Stimulated activated CD4-positive, alpha-beta T cell treated with anti-CD3 and anti-CD28 coated beads, Interleukin-15, amount 100 ng/mL, for 24 hours (primary cell): ENCODE measurements around the gene GRIN3B.

ENCODE experiments used
- DNase-seq: peaks from one replicate; pipeline ENCODE4 v3.0.0-alpha.2; 2020

The GRIN3B gene

DNA sequence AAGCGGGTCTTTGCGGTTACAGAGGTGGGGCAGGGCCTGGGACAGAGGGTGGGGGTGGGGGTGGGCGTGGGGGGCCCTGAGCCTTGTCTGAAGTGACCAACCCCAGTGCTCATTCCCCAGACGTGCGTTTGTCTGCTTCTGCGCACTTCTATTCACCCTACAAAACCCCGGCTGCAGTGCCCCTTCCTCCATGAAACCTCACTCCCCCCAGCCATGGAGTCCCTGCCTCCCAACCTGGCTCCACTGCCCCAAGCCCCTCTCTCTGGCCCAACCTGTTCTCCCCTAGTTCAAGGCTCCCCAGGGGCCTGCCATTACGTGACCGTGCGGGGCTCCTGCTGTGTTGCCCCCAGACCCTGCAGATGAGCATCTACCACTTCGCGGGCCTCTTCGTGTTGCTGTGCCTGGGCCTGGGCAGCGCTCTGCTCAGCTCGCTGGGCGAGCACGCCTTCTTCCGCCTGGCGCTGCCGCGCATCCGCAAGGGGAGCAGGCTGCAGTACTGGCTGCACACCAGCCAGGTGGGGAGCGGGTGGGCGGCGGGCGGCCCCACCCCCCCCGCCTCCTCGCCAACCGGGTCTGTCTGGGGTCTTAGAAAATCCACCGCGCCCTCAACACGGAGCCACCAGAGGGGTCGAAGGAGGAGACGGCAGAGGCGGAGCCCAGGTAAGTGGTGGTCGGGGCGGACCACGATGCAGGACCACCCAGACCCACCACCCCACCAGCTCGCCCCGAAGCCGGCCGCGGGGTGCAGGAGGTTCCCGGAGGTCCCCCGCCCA, 8.2 kb downstream of the GRIN3B start:
- DNase-seq, result no peak

DNA sequence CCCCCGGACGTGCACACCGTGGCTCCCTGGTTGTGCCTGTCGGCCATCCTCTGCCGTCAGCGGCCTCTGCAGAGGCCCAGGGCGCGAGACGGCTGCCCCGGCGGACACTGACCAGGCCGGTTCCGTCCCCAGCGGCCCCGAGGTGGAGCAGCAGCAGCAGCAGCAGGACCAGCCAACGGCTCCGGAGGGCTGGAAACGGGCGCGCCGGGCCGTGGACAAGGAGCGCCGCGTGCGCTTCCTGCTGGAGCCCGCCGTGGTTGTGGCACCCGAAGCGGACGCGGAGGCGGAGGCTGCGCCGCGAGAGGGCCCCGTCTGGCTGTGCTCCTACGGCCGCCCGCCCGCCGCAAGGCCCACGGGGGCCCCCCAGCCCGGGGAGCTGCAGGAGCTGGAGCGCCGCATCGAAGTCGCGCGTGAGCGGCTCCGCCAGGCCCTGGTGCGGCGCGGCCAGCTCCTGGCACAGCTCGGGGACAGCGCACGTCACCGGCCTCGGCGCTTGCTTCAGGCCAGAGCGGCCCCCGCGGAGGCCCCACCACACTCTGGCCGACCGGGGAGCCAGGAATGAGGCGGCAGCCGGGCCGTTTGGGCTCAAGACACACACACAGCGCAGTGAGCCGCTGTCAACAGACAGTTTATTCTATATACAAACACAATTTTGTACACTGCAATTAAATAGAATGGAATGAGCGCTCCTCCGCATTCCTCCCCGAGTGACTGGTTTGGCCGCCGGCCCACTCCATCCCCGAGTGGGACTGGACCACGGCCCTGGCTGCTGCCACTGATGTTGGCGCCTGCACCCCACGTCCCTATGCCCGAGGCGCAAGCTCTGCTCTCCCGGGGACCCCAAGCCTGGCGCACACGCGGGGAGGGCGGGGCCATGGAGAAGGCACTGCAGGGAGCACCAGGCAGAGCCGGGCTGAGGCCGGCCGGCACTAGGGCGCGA, 9.1 kb downstream of the GRIN3B start:
- DNase-seq, result no peak

DNA sequence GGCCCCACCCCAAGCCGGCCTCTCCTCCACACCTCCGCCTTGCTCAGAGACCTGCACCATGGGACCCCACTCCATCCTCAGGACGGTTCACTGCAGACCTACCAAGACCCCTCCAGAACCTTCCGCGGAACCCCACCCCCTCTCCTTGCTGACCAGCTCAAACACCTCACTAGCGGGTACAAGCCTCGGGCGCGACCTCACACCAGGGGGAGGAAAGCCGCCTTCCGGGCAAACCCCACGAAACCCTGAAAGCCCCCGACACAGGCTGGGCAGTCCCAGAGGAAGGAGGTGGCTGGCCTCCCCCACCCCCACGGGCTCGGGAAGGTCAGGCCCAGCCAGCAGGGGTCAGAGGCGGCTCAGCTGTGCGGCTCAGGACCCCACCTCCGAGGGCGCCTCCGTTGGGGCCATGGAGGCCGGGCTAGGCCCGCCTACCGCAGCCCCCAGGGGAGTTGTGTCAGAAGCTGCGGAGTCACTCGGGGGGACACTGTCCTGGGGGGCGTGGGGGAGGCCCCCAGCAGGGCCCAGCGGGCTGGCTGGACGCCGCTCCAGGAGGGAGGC, 9.8 kb downstream of the GRIN3B start:
- no peak for DNase-seq

DNA sequence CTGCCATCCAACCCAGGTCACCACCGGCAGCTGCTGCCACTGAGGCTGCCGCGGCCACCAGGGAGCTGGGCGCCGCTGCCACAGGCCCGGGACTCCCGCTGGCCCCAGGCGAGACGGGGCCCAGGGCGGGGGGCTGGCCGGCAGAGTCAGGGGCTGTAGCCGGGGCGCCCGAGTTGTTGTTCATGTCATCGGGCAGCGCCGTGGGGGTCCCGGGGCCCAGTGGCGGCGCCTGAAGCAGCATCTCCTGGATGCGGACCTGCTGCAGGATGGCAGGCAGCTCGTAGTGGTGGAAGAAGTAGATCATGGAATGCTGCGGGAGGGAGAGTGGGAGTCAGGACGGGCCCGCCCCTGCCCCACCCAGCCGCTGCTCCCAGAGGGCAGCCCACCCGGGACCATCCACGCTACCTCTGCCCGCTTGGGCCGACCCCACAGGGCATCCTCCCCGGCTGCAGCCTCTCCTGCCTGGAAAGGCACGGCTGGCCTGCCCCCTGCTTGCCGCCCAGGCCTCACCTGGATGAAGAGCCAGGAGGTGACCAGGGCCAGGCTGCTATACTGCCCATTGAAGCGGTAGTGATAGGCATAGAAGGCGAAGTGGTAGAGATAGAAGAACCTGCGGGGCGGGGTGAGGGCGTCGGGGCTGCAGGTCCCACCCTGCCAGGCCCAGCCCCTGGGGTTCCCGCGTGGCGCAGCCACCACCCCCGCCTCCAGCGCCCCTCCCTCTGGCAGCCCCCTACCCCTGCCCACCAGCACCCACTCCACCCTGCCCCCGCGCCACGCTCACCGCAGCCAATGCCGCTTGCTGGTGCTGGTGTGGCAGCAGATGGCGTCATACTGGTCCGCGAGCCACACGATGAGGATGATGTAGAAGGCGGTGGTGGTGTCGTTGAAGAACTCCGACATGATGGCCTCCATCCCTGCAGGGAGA, 10.6 kb downstream of the GRIN3B start:
- no peak for DNase-seq

DNA sequence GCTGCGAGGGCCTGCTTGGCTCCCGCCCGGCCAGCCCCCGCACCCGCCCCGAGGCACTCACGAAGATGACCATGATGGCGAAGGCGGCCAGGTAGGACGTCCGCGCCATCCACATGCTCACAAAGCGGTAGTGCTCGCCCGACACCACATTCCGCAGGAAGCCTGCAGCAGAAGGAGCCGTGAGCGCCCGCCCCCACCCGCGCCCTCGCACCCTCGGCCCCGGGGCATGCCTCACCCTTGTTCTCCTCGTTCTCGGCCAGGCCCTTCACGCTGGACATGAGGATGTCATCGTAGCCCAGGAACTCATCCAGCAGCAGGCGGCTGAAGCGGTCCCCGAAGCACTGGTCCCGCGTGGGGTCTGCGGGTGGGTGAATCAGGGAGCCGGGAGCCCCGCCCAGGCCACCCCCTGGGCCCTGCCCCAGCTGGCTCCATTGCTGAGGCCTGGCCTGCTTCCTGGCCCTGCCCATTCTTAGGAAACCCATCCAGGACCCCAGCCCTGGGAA, 11.7 kb downstream of the GRIN3B start:
- DNase-seq, result no peak

DNA sequence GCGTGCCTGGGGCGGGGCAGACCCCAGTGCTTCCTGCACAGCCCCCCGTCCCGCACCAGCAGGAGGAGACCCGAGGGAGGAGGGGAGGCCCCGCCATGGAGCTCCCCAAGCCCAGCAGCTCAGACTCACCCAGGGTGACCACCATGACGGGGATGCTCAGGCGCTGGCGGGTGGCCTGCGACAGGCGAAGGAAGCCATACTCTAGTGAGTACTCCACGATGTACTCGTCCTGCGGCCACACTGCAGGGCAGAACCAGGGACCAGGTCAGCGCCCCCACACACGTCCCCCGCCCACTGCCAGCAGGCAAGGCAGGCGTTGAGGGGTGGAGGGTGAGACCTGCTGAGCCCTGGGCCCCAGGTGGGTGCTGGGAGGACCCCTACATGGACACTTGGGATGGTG, 12.1 kb downstream of the GRIN3B start:
- DNase-seq, result no peak

DNA sequence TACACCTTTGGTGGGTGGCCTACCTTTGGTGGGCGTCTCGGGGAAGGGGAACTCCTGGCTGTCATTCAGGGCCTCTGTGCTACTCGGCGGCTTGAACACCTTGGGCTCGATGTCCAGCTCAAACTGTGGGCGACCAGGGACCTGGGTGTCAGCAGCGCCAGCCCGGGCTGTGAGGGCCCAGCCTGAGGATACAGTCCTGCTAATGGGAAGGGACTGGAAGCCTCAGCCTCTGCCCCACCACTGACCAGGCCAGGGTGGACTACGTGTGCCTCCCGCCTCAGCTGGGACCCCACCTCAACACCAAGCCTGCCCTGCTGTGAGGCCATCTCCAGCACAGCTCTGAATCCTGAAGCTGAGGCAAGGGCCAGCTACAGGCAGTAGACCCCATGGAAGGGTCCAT, 13.0 kb downstream of the GRIN3B start:
- no peak for DNase-seq

DNA sequence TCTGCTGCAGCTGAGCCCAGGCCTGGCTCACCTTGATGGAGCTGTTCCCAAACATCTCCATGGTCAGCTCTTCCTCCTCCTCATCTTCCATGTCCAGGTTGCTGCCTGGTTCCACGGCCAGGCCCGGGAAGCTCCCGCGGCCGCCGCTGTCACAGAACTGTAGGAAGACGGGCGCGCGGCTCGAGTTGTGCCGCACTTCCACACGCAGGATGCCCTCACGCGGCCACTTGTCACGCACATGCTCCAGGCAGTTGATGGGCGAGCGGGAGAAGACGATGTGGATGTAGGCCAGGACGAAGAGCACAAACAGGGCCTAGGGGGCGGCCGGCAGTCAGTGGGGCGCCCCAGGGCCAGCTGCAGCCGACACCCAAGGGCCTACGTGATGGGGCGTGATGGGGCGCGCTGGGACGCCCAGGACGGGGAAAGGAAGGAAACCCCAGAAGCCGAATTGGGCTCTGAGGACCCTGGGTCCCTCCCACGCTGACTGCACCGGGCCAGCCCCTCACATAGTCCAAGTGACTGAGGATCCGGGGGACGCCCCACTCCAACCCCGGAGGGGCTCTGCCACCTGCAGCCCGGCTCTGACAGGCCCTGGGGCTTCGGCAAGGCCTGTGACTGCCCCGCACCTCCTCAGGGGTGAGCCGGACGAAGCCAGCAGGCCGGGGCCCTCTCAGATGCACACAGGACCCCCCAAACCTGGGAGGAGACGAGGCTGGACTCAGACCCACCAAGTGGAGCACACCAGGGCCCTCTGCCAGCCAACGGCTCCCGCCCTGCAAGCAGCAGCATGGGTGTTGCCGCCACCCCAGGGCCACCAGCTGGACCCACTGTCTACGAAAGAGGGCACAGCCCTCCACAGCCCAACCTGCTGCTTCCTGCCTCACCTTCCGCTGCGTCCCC, 14.2 kb downstream of the GRIN3B start:
- DNase-seq, result no peak

DNA sequence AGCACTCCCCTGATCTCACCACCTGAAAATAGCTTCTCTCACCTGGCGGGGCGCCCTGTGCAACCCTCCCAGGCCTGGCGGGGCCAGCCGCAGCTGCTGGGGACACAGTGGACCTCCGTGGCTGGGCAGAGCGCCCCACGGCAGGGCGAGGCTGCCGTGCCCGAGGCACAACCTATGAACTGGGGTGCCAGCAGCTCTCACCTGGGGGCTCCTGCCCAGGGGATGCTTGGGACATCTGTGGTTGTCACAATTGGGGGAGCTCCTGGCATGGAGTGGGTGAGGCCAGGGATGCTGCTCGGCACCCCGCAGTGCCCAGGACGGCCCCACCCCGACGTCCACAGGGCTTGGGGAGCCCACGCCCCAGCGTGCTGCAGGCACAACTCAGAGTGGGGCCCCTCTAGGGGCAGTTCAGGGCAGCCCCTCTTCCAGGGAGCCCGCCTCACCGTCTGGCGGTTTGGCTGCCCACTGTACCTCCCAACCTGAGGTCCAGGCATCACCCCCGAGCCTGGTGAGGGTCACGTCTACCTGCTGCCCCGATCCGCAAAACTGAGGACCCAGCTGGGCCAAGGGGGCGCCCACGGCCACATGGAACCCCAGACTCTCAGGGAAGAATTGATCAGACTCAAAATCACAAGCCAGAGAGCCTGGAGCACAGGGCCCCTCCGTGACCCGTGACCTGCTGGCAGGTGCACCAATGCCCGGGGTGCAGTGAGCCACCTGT, 15.0 kb downstream of the GRIN3B start:
- DNase-seq, result no peak

DNA sequence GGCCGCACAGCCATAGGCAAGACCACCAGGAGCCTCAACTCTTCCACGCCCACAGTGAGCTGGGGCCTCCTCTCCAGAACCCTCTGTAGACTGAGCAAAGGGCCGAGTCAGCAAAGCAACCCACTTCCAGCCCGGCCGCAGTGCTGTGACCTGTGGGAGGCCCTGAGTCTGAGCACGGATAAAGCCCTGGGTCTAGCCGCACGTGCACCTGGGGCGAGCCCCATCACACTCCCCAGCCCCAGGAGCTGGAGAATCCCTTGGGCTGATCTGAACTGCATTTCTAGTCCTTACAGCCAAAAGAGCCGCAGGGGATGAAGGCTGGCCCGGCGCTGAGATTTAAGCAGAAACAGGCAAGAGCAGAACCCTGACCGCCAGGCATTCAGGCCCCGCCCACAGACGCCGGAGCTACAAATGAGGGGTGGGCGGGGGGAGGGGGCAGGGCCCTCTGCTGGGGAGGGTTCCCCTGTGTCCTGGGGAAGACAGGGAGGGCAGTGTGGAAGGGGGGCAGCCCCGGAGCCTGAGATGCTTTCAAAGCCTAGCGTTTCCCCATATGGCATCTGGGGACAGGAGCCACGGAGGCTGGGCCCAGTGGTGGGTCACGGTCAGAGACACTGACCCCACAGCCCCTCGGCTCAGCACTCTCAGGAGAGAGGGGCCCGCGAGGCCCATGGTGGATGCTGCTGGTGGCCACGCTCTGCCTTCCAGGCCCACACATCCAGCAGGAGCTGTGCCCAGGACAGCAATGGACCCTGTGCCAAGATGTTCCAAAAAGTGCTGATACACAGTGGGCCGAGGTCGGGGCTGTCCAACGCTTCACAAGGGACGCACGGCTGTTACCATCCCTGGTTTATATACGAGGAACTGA, 15.8 kb downstream of the GRIN3B start:
- no peak for DNase-seq

DNA sequence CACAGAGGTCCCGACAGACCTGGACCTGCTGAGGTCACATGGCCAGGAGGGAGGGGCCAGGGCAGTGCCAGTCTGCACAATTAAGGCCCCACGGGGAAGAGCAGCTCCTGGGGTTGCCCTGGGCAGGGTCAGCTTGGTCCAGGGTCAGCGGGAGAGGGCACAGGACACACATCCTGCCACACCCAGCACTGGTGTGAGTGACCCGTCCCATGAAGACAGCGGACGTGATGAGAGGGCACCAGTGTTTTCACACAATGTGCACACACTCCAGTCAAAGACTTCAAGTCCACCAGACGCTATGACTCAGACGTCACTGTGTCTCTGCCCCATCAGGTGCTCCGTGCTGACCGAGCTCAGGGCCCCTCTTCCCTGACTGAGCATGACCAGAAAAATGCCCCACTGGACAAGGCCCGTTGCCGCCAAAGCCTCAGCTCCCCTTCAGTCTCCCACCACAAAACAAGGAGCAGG, 16.5 kb downstream of the GRIN3B start:
- DNase-seq, result no peak

DNA sequence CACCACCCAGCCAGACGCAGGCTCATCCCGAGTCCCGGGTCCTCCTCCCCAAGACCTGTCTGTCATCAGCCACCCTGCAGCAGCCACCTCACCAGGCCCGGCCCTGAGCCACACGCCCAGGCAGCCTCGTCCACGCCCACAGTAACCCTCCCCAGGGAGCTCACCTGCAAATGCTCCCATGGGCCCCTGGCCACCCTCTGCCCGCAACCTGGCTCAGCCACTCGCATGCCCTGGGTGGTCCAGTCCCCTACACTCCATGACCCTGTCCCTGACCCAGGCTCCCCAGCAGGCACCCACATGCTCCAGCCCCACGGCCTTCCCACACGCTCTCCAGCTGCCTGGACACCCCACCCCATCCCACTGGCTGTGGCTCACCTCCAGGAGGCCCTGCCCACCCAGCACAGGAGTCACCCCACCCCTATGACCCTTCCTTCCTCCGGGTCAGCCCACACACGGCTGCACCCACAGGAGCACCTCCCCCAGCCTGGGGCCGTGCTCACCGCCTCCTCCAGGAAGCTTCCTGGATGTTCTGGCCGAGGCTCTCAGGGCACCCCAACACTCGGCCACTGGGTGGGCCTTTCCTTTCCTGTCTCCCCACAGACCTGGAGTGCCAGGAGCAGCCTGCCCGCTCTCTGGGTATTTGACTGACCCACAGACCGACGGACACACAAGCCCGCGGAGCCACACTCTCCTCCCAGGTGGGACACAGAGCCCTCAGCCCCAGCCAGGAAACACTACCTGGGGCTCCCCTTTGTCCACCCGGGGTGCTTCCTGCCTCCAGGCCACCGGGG, 17.1 kb downstream of the GRIN3B start:
- no peak for DNase-seq

DNA sequence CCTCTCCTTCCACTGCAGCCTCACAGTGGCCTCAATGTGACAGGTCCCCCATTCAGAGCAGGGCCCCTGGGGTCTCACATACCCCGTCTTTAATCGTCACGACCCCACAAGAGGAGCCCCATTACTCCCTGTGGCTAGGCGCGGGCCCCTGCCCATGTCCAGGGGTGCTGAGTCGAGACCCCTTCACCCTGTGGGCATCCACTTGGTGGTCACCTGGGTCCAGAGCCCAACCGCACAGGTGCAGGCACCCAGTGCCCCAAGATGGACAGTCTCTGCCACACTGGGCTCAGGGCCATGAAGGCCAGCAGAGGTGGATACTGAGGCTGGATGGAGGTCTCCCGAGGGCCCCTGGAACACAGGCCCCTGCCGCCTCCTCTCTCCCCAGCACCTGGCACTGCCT, 17.7 kb downstream of the GRIN3B start:
- DNase-seq, result no peak

DNA sequence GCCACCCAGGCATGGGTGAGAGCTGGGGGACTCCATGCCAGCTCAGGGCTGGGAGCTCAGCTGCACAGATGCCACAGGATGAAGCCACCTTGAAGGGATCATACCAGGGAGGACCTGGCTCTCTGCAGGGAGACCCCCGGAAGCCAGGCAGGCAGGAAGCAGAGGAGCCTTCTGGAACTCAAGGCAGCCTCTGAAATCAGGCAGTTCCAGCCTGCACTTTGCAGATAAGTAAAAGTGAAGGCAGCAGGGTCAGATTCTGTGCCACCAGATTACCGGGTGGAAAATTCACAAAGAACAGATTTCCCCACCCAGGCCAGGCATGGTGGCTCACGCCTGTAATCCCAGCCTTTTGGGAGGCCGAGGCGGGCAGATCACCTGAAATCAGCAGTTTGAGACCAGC, 18.2 kb downstream of the GRIN3B start:
- DNase-seq, result no peak

DNA sequence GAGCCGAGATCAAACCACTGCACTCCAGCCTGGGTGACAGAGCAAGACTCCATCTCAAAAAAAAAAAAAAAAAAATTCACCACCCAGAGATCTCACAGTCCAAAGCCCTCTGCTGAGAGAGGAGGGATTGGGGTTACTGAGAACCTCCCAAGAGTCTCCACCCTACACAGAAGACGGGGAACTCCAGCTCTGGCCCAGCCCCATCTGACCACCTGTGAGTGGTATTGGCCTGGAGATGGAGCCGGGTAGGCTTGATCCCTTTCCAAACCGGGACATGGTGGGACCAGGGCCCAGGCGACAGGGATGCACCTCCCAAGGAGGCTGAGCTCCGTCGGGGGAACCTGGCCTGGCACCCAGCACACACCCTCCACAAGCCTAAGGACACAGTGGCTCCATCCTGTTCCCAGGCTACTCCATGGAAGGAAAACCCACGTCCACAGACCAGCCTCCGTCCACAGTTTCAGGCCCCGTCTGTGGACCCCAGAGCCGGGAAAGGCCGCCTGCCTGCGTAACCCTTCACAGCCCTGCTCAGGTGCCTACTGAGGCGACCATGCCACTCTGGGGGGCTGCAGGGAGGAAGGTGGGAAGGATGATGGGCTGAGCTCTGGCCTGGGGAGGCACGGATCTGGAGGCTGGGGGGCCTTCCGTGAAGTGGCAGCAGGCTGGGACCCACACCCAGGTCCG, 18.9 kb downstream of the GRIN3B start:
- DNase-seq, result no peak

DNA sequence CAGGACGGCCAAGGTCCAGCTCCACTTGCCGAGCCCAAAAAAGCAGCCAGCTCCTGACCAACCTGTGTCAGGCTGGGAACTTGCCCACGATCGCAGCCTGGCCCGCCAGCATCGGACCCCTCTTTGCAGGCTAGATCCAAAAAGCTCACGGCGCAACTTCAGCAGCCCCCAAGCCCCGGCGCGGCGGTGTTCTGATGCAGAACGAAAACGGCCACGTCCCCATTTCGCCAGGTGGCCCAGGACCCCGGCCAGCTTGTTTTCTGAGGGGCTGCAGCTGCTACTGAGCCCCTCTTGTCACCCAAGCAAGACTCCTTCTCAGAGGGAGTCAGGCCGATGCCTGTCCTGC, 19.4 kb downstream of the GRIN3B start:
- no peak for DNase-seq

DNA sequence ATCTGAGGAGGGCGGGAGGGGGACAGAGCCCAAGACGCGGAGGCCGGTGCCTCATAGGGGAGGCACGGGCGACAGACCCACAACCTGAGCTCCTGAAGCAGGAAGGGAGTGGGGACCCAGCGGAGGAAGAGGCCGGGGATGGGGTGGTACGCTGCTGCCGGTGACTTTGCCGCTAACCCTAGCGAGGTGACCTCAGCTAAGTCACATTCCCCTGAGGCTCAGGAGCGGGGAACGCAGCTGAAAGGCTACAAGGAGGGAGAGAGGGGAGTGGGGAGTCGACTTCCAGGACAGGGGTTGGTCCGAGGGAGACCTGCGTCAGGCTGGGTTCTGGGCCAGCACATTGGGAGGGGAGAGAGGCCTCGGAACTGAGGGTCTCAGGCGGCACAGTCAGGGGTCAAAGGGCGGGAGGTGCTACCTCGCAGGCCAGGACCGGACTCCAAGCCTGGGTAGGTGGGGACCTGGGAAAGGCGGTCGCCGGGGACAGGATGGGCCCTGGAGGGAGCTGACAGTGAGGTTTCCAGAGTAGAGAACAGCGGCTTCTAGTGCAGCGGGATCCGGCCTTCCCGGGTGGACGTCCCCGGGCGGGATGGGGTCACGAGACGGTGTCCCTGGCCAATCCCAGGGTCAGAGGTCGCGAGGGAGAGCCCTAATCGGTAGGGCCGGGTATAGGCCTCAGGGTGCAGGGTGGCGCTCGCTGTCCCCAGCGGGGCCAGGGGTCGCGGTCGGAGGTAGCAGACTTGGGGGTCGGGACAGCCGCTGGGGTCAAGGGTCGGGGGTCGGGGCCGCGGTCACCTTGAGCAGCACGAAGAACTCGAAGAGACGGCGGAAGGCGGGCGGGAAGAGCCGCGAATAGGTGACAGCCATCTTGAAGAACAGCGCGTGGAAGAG, 20.0 kb downstream of the GRIN3B start:
- DNase-seq, result no peak
